Neural cell (in vitro differentiated cells): ENCODE data around the gene DNAH6. TPM values are rescaled to one million over a fixed set of nuclear protein-coding genes. Genes with fewer than 3 reads are reported as not detected.

ENCODE experiments used
- H2AFZ ChIP-seq: fragments of 200-600, 300-800 bp; sonication (generic), shearing (Covaris generic); 2 replicates; pipeline ENCODE4 v1.6.0; 2014; ENCODE audit warnings: low read depth, mild to moderate bottlenecking, antibody characterized with exemption, low read length, moderate library complexity
- H3F3A ChIP-seq: fragments of 200-600 bp; shearing (Covaris generic); 2 replicates; pipeline ENCODE4 v1.6.1; 2016; ENCODE audit warnings: mild to moderate bottlenecking, moderate library complexity, mixed read lengths, antibody characterized with exemption, low read length; ENCODE audit not compliant: insufficient read depth, poor library complexity, severe bottlenecking
- H3K27ac ChIP-seq: fragments of 200-600, 300-800 bp; sonication (generic), shearing (Covaris generic); 2 replicates; pipeline ENCODE4 v1.5.1; 2014; ENCODE audit warnings: mild to moderate bottlenecking, low read length, moderate library complexity
- H3K27me3 ChIP-seq: fragments of 300-800, 200-600 bp; sonication (generic), shearing (Covaris generic); 2 replicates; pipeline ENCODE4 v1.6.0; 2014; ENCODE audit warnings: mild to moderate bottlenecking, low read depth, low read length, moderate library complexity; ENCODE audit not compliant: insufficient read depth
- H3K36me3 ChIP-seq: fragments of 300-800, 200-600 bp; sonication (generic), shearing (Covaris generic); 2 replicates; pipeline ENCODE4 v1.5.1; 2014; ENCODE audit warnings: mild to moderate bottlenecking, antibody characterized with exemption, low read length, moderate library complexity; ENCODE audit not compliant: insufficient read depth
- H3K4me2 ChIP-seq: fragments of 300-800, 200-600 bp; sonication (generic), shearing (Covaris generic); 2 replicates; pipeline ENCODE4 v1.6.0; 2014; ENCODE audit warnings: mild to moderate bottlenecking, low read length
- H3K4me3 ChIP-seq: fragments of 300-800, 200-600 bp; sonication (generic), shearing (Covaris generic); 2 replicates; pipeline ENCODE4 v1.5.1; 2014; ENCODE audit warnings: mild to moderate bottlenecking, low read length, moderate library complexity
- H3K79me2 ChIP-seq: fragments of 200-600 bp; shearing (Covaris generic); replicated peaks from 2 replicates; pipeline ENCODE4 v1.6.0; 2014; ENCODE audit warnings: mild to moderate bottlenecking, low read length, moderate library complexity; ENCODE audit not compliant: insufficient read depth
- H3K9ac ChIP-seq: fragments of 300-800, 200-600 bp; sonication (generic), shearing (Covaris generic); 2 replicates; pipeline ENCODE4 v1.6.1; 2016; ENCODE audit warnings: mild to moderate bottlenecking, low read length, mixed read lengths
- H3K9me2 ChIP-seq: fragments of 200-600 bp; shearing (Covaris generic); 2 replicates; pipeline ENCODE4 v1.6.1; 2016; ENCODE audit warnings: mild to moderate bottlenecking, low read length, mixed read lengths; ENCODE audit not compliant: insufficient read depth
- H3K9me3 ChIP-seq: fragments of 200-600, 300-800 bp; sonication (generic), shearing (Covaris generic); 2 replicates; pipeline ENCODE4 v1.6.1; 2016; ENCODE audit warnings: mild to moderate bottlenecking, mixed run types, low read length, moderate library complexity, mixed read lengths
- H4K20me1 ChIP-seq: fragments of 200-600 bp; shearing (Covaris generic); 2 replicates; pipeline ENCODE4 v1.6.1; 2016; ENCODE audit warnings: mild to moderate bottlenecking, mixed run types; ENCODE audit not compliant: insufficient read depth
- EP300 ChIP-seq: fragments of 450-650 bp; conservative IDR thresholded peaks from 2 replicates; pipeline ENCODE4 v1.6.1; 2014; ENCODE audit warnings: antibody characterized with exemption, mild to moderate bottlenecking, moderate library complexity; ENCODE audit not compliant: poor library complexity, severe bottlenecking
- EZH2 ChIP-seq: fragments of 200-600, 300-800 bp; shearing (Covaris generic), sonication (generic); IDR thresholded peaks from 2 replicates; pipeline ENCODE4 v1.6.1; 2014; ENCODE audit warnings: antibody characterized with exemption, low read length, borderline replicate concordance, mild to moderate bottlenecking; ENCODE audit not compliant: insufficient read depth, poor library complexity, severe bottlenecking
- MXI1 ChIP-seq: fragments of 450-650 bp; conservative IDR thresholded peaks from 2 replicates; pipeline ENCODE4 v1.6.1; 2014; ENCODE audit warnings: antibody characterized with exemption, mild to moderate bottlenecking; ENCODE audit not compliant: poor library complexity, severe bottlenecking
- POLR2AphosphoS5 ChIP-seq: IDR thresholded peaks from 2 replicates; pipeline ENCODE4 v1.6.1; 2012
- RAD21 ChIP-seq: fragments of 450-650 bp; conservative IDR thresholded peaks from 2 replicates; pipeline ENCODE4 v1.6.1; 2014; ENCODE audit warnings: antibody characterized with exemption, mild to moderate bottlenecking, moderate library complexity
- SMC3 ChIP-seq: fragments of 450-650 bp; conservative IDR thresholded peaks from 2 replicates; pipeline ENCODE4 v1.6.1; 2014; ENCODE audit warnings: antibody characterized with exemption, mild to moderate bottlenecking, moderate library complexity; ENCODE audit not compliant: poor library complexity
- TAF1 ChIP-seq: IDR thresholded peaks from 2 replicates; pipeline ENCODE4 v1.6.1; 2012; ENCODE audit warnings: low read depth
- polyA plus RNA-seq: library from polyadenylated mRNA; depleted of rRNA; stranded (reverse); fragments of >200 nt; gene quantifications from 2 replicates; pipeline ENCODE4 v1.2.3, GENCODE V29; 2014
- TF ChIP-seq, protein P1 (sequence below): IDR thresholded peaks from 2 replicates; pipeline ENCODE4 v1.6.1; 2012; ENCODE audit warnings: borderline replicate concordance
- TF ChIP-seq, protein P2 (sequence below): fragments of 450-650 bp; IDR thresholded peaks from 2 replicates; pipeline ENCODE4 v1.5.1; 2014; ENCODE audit warnings: antibody characterized with exemption, mild to moderate bottlenecking, moderate library complexity; ENCODE audit not compliant: poor library complexity, severe bottlenecking

DNAH6 gene
- polyA plus RNA-seq, 1 donor from 2014 or later = 2.1 TPM

DNA sequence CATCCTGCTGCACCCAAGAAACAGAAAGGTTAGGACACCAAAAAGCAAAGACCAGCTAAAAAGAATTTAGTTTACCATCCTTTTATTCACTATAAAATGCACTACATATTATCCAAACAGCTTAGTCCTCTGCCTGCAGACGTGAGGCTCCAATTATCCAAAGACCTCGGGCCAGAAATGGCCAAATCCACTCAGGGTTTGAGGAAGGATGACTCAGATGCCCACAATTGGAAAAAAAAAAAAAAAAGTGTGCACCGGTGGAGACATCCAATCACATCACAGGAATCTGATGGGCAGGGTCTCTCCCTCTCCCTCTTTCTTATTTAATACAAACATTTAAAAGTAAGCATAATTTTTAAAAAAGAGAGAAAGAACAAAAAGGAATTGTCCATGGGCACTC lies 298.8 kb downstream of the DNAH6 start:
- no peaks in the 10 kb centered on the region for H3K9me2 ChIP-seq
- no peak overlapping the region for H3K4me2 ChIP-seq
- H3K9ac ChIP-seq = no peak overlapping the region
- no peak overlapping the region for H3K27ac ChIP-seq
- no peak for TF ChIP-seq MXI1
- no peak for TF ChIP-seq SMC3
- no peak for TF ChIP-seq TAF1
- no peak for TF ChIP-seq RAD21
- no peak for TF ChIP-seq EZH2
- TF ChIP-seq, protein P1, sequence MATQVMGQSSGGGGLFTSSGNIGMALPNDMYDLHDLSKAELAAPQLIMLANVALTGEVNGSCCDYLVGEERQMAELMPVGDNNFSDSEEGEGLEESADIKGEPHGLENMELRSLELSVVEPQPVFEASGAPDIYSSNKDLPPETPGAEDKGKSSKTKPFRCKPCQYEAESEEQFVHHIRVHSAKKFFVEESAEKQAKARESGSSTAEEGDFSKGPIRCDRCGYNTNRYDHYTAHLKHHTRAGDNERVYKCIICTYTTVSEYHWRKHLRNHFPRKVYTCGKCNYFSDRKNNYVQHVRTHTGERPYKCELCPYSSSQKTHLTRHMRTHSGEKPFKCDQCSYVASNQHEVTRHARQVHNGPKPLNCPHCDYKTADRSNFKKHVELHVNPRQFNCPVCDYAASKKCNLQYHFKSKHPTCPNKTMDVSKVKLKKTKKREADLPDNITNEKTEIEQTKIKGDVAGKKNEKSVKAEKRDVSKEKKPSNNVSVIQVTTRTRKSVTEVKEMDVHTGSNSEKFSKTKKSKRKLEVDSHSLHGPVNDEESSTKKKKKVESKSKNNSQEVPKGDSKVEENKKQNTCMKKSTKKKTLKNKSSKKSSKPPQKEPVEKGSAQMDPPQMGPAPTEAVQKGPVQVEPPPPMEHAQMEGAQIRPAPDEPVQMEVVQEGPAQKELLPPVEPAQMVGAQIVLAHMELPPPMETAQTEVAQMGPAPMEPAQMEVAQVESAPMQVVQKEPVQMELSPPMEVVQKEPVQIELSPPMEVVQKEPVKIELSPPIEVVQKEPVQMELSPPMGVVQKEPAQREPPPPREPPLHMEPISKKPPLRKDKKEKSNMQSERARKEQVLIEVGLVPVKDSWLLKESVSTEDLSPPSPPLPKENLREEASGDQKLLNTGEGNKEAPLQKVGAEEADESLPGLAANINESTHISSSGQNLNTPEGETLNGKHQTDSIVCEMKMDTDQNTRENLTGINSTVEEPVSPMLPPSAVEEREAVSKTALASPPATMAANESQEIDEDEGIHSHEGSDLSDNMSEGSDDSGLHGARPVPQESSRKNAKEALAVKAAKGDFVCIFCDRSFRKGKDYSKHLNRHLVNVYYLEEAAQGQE = no peak
- no peak for TF ChIP-seq EP300
- TF ChIP-seq, protein P2, sequence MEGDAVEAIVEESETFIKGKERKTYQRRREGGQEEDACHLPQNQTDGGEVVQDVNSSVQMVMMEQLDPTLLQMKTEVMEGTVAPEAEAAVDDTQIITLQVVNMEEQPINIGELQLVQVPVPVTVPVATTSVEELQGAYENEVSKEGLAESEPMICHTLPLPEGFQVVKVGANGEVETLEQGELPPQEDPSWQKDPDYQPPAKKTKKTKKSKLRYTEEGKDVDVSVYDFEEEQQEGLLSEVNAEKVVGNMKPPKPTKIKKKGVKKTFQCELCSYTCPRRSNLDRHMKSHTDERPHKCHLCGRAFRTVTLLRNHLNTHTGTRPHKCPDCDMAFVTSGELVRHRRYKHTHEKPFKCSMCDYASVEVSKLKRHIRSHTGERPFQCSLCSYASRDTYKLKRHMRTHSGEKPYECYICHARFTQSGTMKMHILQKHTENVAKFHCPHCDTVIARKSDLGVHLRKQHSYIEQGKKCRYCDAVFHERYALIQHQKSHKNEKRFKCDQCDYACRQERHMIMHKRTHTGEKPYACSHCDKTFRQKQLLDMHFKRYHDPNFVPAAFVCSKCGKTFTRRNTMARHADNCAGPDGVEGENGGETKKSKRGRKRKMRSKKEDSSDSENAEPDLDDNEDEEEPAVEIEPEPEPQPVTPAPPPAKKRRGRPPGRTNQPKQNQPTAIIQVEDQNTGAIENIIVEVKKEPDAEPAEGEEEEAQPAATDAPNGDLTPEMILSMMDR = no peak
- TF ChIP-seq POLR2AphosphoS5 = no peak
- no peaks in the 10 kb centered on the region for H3K27me3 ChIP-seq
- no peaks in the 10 kb centered on the region for H4K20me1 ChIP-seq
- H3K36me3 ChIP-seq = no peaks in the 10 kb centered on the region
- H3F3A ChIP-seq = no peaks in the 10 kb centered on the region
- no peaks in the 10 kb centered on the region for H3K9me3 ChIP-seq
- H2AFZ ChIP-seq = no peak overlapping the region
- no peaks in the 10 kb centered on the region for H3K79me2 ChIP-seq
- H3K4me3 ChIP-seq = no peak overlapping the region

DNA sequence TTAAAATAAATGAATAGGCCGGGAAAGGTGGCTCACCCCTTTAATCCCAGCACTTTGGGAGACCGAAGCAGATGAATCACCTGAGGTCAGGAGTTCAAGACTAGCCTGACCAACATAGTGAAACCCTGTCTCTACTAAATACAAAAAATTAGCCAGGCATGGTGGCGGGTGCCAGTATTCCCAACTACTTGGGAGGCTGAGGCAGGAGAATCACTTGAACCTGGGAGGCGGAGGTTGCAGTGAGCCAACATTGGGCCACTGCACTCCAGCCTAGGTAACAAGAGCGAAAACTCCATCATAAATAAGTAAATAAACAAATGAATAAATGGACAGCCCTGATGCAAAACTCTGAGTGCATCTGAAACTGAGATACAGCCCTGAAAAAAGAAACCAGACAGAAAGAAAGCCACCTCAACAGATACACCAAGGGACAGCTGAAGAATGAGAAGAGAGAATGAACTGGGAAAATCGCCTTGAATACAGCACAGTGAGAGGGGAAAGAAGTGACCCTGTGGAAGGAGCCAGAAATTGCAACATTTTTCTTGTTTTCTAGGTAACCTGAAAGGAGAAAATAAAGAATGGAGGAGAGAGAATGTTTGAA lies 300.2 kb downstream of the DNAH6 start:
- no peaks in the 10 kb centered on the region for H3K27me3 ChIP-seq
- no peak for TF ChIP-seq RAD21
- TF ChIP-seq, protein P1 = no peak
- no peak for TF ChIP-seq MXI1
- TF ChIP-seq EZH2 = no peak
- no peak for TF ChIP-seq TAF1
- no peak for TF ChIP-seq SMC3
- no peak for TF ChIP-seq EP300
- TF ChIP-seq POLR2AphosphoS5 = no peak
- TF ChIP-seq, protein P2 = no peak

More for the DNA sequence above, 300.2 kb downstream of the DNAH6 start:
- H3K36me3 ChIP-seq = no peaks in the 10 kb centered on the region
- no peaks in the 10 kb centered on the region for H3F3A ChIP-seq
- H3K4me3 ChIP-seq = no peak overlapping the region
- no peaks in the 10 kb centered on the region for H4K20me1 ChIP-seq
- H3K9me2 ChIP-seq = no peaks in the 10 kb centered on the region
- H3K9ac ChIP-seq = no peak overlapping the region
- no peak overlapping the region for H3K4me2 ChIP-seq
- no peak overlapping the region for H2AFZ ChIP-seq
- no peaks in the 10 kb centered on the region for H3K79me2 ChIP-seq
- H3K9me3 ChIP-seq = no peaks in the 10 kb centered on the region
- no peak overlapping the region for H3K27ac ChIP-seq
